Activated naive CD4-positive, alpha-beta T cell treated with anti-CD3 and anti-CD28 coated beads, Interleukin-2, amount 50 U/mL, for 72 hours (primary cell): ENCODE data around the gene MDH1B. TPM values are rescaled to one million over a fixed set of nuclear protein-coding genes. Genes with fewer than 3 reads are reported as not detected.

Experiments used
- total RNA-seq, 2 donors: library from RNA; stranded (reverse); gene quantifications; one replicate each; pipeline ENCODE4 v1.2.3, GENCODE V29; 2022

MDH1B gene
- total RNA-seq, 2 donors from 2014 or later: 0.36 to 1.4 TPM

Other genes starting within 250 kb of the MDH1B start
- not detected for gene FAM237A, start 122.8 kb downstream of the MDH1B start, total RNA-seq
- not detected for gene DYTN, start 46.9 kb downstream of the MDH1B start, total RNA-seq
- 10 to 100 TPM; 24.8 to 35.9 TPM for gene FASTKD2, start 278 bp upstream of the MDH1B start, total RNA-seq
- gene CPO, start 174.2 kb upstream of the MDH1B start, total RNA-seq: not detected